Pancreas (tissue), 10 donors: ENCODE data around the gene DIAPH1. TPM values are rescaled to one million over a fixed set of nuclear protein-coding genes. Genes with fewer than 3 reads are reported as not detected.

Experiments
- ATAC-seq, 4 donors: fragments of 200-7000 bp; cut with Tn5 transposase; one replicate each; pipeline versions ENCODE4 v1.8.0 to v1.9.1; 2020; ENCODE audit warnings: mild to moderate bottlenecking in 4 of 4, moderate library complexity in 4 of 4
- DNase-seq, 6 donors: peaks; one replicate each; pipeline ENCODE4 v3.0.0-alpha.2; 2020
- FAIRE-seq: peaks from 2 replicates; lab custom pipeline; 2012; peaks lifted over from hg19 to GRCh38; lab: Jason Lieb, UNC
- H3K27ac ChIP-seq, 4 donors: fragments of 200-600 bp; sonication (generic); 1 replicate in 3 of 4; 2 replicates in 1 of 4; pipeline versions ENCODE4 v1.5.0 to v1.8.0; 2020
- H3K27me3 ChIP-seq, 4 donors: fragments of 200-600 bp; one replicate each; pipeline ENCODE4 v1.8.0; 2021
- H3K36me3 ChIP-seq, 3 donors: fragments of 200-600 bp; sonication (generic) in 1 of 3; one replicate each; pipeline versions ENCODE4 v1.5.0 to v1.8.0; 2020 to 2021
- H3K4me1 ChIP-seq, 3 donors: fragments of 200-600 bp; one replicate each; pipeline ENCODE4 v1.8.0; 2021
- H3K4me3 ChIP-seq, 4 donors: fragments of 200-600 bp; sonication (generic) in 2 of 4; one replicate each; pipeline versions ENCODE4 v1.5.0 to v1.8.0; 2020 to 2021
- H3K9me3 ChIP-seq, 4 donors: fragments of 200-600 bp; one replicate each; pipeline ENCODE4 v1.8.0; 2021
- WGBS, 2 donors: extraction: QIAGEN DNeasy Blood & Tissue Kit; methylation state at CpG; one replicate each; pipeline ENCODE4 v1.1.7; 2013; 5-methylcytosine and 5-hydroxymethylcytosine counted together
- intact Hi-C, 3 donors: fragments of 100-400 bp; cut with DNase I; formaldehyde crosslinking; loops; one replicate each; pipeline versions ENCODE4 v1.11.1 to v1.14.2; 2022
- polyA plus RNA-seq, 2 donors: library from polyadenylated mRNA; stranded (reverse); fragments of 200-250 nt; gene quantifications; one replicate each; pipeline ENCODE4 v1.2.3, GENCODE V29; 2013
- total RNA-seq, 6 donors: library from RNA; stranded (reverse); fragmentation: NEBNext Ultra II Directional in 4 of 6; extraction: Animal tissue kit (Norgen Biotek cat#: 25700) in 4 of 6; gene quantifications; one replicate each; pipeline versions ENCODE4 v1.2.1 to v1.2.4, GENCODE V29; 2021 to 2023
- TF ChIP-seq, protein P1 (sequence below), 4 donors: fragments of 200-600 bp; sonication (generic) in 3 of 4; IDR thresholded peaks; one replicate each; pipeline versions ENCODE4 v1.5.0 to v1.8.0; 2021; ENCODE audit warnings: antibody characterized with exemption in 4 of 4
- donor health status: healthy with polysubstance abuse.
- donor health status: DM: no; HTN: no; CAD: no; lungs with moderate emphysema.
- donor health status: DM: no; HTN: no; CAD: no.
- donor health status: control.
- donor health status: control.
- donor health status: Bipolar disorder and iron deficiency.
- donor health status: DM: yes; HTN: yes; CAD: no.
- donor health status: DM: no; HTN: no; CAD: no.
- donor health status: DM: no; HTN: no; CAD: no.
- donor health status: DM: yes; HTN: yes; CAD: no.

Gene DIAPH1
- total and polyA plus RNA-seq, 8 donors = 28.9 to 72.7 (median 56.5) TPM

DNA sequence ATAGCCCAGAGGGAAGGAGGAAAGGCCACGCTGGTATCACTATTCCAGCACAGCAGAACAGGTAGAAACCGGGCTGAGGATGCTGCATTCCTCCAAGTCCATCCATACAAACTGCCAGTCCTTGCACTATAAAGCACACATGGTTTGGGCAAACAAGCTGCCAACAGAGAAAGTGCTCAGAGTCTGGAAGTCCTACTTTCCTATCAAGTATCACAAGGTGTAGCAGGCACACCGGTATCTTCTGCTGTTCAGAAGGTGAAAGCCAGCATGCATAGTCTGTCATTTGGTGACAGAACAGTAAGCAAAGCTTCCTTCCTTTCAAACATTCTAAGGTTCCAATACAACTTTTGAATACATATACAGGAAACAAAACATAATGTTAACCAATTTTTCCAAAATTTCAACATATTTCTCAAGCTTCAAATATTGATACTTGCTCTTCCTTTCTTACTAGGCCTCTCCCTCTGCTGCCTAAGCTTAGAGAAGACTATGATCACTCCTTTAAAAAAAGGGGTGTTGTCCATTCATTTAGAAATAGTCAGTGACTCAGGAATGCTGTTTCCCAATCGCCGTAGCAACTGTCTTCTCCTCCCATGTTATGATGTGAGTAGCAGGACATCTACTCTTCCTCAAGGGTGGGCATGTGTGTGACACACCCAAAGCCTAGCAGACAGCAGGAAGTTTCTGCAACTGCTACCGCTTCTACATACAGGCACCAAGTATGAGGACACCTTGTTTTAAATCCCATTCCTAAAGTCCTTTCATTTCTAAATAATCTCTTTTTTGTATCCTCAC lies 14.7 kb downstream of the DIAPH1 start:
- Histone ChIP-seq H3K4me3 (no peak overlapping the region), H3K27me3 (no peaks in the 10 kb centered on the region), H3K4me1 (peaks cover 5 to 51% (median 26%) of the 10 kb centered on the region in 3 donors), H3K36me3 (no peaks in the 10 kb centered on the region), H3K27ac (peak overlapping the region in 1 of 4 donors; percentile 10), H3K9me3 (no peaks in the 10 kb centered on the region)
- ATAC-seq (peak in 3 of 4 donors; percentile 33 to 73 (median 49)), DNase-seq (peak in 1 of 6 donors; percentile 31), FAIRE-seq (no peak)
- TF ChIP-seq, protein P1, sequence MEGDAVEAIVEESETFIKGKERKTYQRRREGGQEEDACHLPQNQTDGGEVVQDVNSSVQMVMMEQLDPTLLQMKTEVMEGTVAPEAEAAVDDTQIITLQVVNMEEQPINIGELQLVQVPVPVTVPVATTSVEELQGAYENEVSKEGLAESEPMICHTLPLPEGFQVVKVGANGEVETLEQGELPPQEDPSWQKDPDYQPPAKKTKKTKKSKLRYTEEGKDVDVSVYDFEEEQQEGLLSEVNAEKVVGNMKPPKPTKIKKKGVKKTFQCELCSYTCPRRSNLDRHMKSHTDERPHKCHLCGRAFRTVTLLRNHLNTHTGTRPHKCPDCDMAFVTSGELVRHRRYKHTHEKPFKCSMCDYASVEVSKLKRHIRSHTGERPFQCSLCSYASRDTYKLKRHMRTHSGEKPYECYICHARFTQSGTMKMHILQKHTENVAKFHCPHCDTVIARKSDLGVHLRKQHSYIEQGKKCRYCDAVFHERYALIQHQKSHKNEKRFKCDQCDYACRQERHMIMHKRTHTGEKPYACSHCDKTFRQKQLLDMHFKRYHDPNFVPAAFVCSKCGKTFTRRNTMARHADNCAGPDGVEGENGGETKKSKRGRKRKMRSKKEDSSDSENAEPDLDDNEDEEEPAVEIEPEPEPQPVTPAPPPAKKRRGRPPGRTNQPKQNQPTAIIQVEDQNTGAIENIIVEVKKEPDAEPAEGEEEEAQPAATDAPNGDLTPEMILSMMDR (IDR thresholded peaks at IDR 0.05) = no peak
- WGBS, 2 donors = 66 to 75% methylated on average over 6 of the region's 6 CpGs
- intact Hi-C loops = no loop called here

DNA sequence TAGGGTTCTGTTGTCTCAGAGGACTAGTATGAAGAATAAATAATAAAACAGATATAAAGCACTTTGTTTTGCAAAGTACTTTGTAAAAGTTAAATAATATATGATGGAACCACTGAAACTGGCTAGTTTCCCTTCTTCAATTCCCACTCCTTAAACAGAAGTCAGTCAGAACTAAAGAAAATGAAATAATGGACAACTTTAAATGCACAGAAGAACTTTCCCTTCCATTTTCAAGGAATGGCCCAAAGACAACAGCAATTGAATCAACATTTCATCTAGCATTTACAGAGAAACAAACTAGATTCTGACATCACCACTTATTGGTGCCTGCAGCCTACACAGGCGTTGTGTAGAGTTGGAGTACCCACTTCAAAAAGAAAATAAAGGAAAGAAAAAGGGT lies 16.2 kb downstream of the DIAPH1 start:
- DNase-seq (no peak), ATAC-seq (no peak), FAIRE-seq (no peak)
- H3K9me3 ChIP-seq = no peaks in the 10 kb centered on the region
- H3K36me3 ChIP-seq = no peaks in the 10 kb centered on the region
- H3K27me3 ChIP-seq = no peaks in the 10 kb centered on the region
- WGBS, 2 donors = 95 to 96% methylated on average over 1 of the region's 1 CpG
- no peak overlapping the region for H3K27ac ChIP-seq
- TF ChIP-seq, protein P1 (IDR thresholded peaks at IDR 0.05) = no peak
- peaks cover under 1 to 47% (median 13%) of the 10 kb centered on the region in 3 donors for H3K4me1 ChIP-seq
- H3K4me3 ChIP-seq = no peak overlapping the region
- intact Hi-C loops = no loop called here

DNA sequence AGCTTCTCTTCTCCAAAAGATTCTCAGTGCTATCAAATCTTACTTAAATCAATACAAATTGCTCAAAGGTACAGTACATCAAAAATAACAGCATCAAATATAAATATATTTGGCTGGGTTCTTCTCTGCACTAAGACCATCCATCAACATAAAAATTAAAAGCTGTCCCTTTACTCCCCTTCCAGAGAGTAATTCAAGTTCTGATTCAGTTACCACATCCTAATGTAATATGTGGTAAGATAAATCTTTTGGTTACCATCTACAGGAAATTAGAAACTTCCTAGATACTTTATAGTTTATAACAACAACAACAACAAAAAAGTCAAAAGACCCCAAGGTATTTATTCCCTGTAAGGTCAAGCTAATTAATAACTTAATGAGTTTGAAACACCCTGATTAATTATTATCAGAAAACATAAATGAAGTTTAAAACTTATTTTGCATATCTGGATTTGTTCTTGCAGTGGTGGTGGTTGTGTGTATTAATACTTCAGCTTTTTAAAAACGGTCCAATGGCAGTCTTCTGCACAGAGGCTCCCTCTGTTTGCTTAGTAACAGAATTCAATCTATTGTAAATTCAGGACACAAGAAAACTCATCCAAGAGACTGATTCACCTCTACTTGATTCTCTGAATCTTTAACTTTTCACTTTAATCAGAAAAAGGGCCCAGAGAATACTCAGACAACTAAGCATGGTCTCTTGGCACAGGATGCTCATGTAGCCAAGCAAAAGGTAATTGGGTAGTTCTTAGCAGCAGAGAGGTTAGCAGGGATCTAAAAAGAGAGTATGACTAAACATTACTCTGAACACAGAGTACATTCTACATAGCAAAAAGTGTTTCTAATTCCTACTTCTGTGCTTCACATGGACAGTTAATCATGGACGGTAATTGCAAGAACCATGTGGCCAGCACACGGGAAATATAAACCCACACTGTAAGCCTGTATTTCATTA lies 20.1 kb downstream of the DIAPH1 start:
- Histone ChIP-seq H3K9me3 (no peaks in the 10 kb centered on the region), H3K4me1 (peaks cover 0 to 12% (median 3%) of the 10 kb centered on the region in 3 donors), H3K27ac (no peak overlapping the region), H3K4me3 (no peak overlapping the region), H3K36me3 (no peaks in the 10 kb centered on the region), H3K27me3 (no peaks in the 10 kb centered on the region)
- intact Hi-C loops = no loop called here
- WGBS, 2 donors = 64 to 68% methylated on average over 3 of the region's 3 CpGs
- FAIRE-seq = no peak
- TF ChIP-seq, protein P1 (IDR thresholded peaks at IDR 0.05) = no peak
- no peak for DNase-seq
- peak in 3 of 4 donors; percentile 41 to 69 (median 49) for ATAC-seq

DNA sequence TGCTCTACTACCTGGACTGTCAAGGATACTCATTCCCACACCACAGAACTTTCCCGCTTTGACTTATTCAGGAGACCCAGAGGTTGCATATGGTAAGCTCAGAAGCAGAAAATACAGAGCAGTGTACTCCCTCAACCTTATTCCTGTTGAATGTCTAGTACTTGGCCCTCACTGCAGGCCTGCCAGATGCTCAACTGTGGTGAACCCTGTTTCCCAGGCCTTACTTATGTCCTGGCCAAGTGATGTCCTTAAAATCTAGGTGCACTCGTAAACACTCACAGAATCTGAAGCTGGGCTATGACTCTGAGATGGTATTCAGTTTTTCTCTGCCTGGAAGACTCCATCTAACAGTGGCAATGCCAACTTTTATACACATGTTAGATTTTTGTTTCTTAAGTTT lies 21.0 kb downstream of the DIAPH1 start:
- Histone ChIP-seq H3K4me1 (peaks cover 0 to 9% (median 3%) of the 10 kb centered on the region in 3 donors), H3K27ac (peak overlapping the region in 1 of 4 donors; percentile 4), H3K27me3 (no peaks in the 10 kb centered on the region), H3K9me3 (no peaks in the 10 kb centered on the region), H3K36me3 (no peaks in the 10 kb centered on the region), H3K4me3 (no peak overlapping the region)
- TF ChIP-seq, protein P1 (IDR thresholded peaks at IDR 0.05) = no peak
- DNase-seq (no peak), ATAC-seq (peak in 2 of 4 donors; percentile 7 to 17), FAIRE-seq (no peak)
- intact Hi-C loops = no loop called here
- 95 to 98% methylated on average over 2 of the region's 2 CpGs for WGBS, 2 donors
